ENCODE results near the gene SPATS2L. TPM values are rescaled to one million over a fixed set of nuclear protein-coding genes. Genes with fewer than 3 reads are reported as not detected.

SPATS2L gene
- total and polyA plus RNA-seq, 2 of the 13 experiments (the other 11 are each of a cell fraction or from before 2014, with no cell fraction given) = 154 to 212 TPM

DNA sequence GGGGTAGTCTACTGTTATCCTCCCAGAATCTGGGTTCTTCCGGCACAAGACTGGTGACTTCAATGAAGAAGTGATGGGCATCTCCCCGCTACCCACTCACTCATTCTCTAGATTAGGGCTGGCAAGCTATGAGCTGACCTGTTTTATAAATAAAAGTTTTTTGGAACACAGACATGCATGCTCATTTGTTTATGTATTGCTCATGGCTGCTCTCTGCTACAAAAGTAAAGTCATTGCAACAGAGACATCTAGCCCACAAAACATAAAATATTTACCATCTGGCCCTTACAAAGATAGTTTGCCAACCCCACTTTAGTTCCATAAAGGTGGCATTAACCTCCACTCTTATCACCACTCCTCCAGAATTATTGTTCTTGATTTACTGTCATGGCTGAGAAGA lies 39.1 kb upstream of the SPATS2L start (continued):
- TF ChIP-seq, protein P1, sequence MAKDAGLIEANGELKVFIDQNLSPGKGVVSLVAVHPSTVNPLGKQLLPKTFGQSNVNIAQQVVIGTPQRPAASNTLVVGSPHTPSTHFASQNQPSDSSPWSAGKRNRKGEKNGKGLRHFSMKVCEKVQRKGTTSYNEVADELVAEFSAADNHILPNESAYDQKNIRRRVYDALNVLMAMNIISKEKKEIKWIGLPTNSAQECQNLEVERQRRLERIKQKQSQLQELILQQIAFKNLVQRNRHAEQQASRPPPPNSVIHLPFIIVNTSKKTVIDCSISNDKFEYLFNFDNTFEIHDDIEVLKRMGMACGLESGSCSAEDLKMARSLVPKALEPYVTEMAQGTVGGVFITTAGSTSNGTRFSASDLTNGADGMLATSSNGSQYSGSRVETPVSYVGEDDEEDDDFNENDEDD (CRISPR knock-in tag; IDR thresholded peaks at IDR 0.05; ENCODE audit: borderline replicate concordance) = no peak
- no peak for TF ChIP-seq POLR2G (IDR thresholded peaks at IDR 0.05; ENCODE audit: low read depth, low read length)
- no peak for TF ChIP-seq ZKSCAN1 (IDR thresholded peaks at IDR 0.05; ENCODE audit: low read length)
- no peak for TF ChIP-seq SOX6 (IDR thresholded peaks at IDR 0.05)
- no peak for TF ChIP-seq SOX6 (CRISPR knock-in tag; IDR thresholded peaks at IDR 0.05)
- TF ChIP-seq HDAC1 (CRISPR knock-in tag; IDR thresholded peaks at IDR 0.05) = no peak
- no peak for TF ChIP-seq ZNF577 (CRISPR knock-in tag; IDR thresholded peaks at IDR 0.05; ENCODE audit: borderline replicate concordance, low read depth)
- TF ChIP-seq GFI1 (CRISPR knock-in tag; IDR thresholded peaks at IDR 0.05; ENCODE audit: borderline replicate concordance) = no peak
- TF ChIP-seq TMF1 (CRISPR knock-in tag; IDR thresholded peaks at IDR 0.05; ENCODE audit: low read depth) = no peak

DNA sequence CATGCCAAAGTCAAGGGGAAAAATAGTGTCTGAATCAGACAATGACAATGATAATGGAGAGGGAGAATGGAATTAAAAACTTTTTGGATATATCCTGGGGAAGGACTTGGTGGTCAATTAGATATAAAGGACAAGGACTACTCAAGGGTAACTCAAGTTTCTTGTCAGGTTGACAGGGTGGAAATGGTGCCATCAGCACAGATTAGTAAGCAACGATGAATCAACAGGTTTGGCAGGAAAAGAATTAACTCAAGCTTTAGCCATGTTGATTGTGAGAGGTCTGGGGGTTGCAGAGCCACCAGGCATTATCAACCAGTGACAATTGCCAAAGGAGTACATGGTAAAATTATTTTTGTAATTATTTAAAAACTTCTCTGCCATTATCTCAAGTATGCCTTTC lies 35.8 kb upstream of the SPATS2L start:
- in situ Hi-C loops (cut with HindIII; ENCODE audit: extremely low pct_ligation_motif_present, low pct_unique_long_range_greater_than_20kb) (no loop called here), intact Hi-C loops (cut with micrococcal nuclease; ENCODE audit: unreplicated experiment) (no loop called here)
- Histone ChIP-seq H3K27me3 (ENCODE audit: control insufficient read depth in 1 of 2, insufficient read depth in 2 of 2, low read length in 2 of 2) (peaks cover 0 to 2% of the 10 kb centered on the region in 2 experiments; a peak in 2 of 5 replicates), H3K79me2 (ENCODE audit: insufficient read depth, low read length) (no peaks in the 10 kb centered on the region), H3K4me1 (ENCODE audit: insufficient read depth, low read length) (peaks cover 34% of the 10 kb centered on the region), H3K9me3 (ENCODE audit: low read length) (no peaks in the 10 kb centered on the region), H3K4me2 (ENCODE audit: low read depth, low read length) (no peak overlapping the region), H4K20me1 (ENCODE audit: insufficient read depth, low read length) (no peaks in the 10 kb centered on the region), H3K36me3 (replicated peaks in 1 of 2; ENCODE audit: control insufficient read depth in 1 of 2, insufficient read depth in 2 of 2, low read length in 2 of 2) (no peaks in the 10 kb centered on the region), H2AFZ (ENCODE audit: low read length) (no peak overlapping the region), H3K27ac (ENCODE audit: extremely low read length, insufficient read depth, low read length) (no peak overlapping the region), H3K4me3 (replicated peaks in 1 of 3; ENCODE audit: insufficient read depth in 1 of 3, low read depth in 2 of 3, low read length in 3 of 3) (no peak overlapping the region), H3K9ac (ENCODE audit: insufficient read depth, low read depth, low read length) (no peak overlapping the region)
- BruUV-seq (replicated peaks) = no TSS peak
- CTCF ChIA-PET (ENCODE audit: low intra/inter-chr PET ratio, low total read pairs) = no interaction called here
- no peak for TF ChIP-seq TOE1 (CRISPR knock-in tag; IDR thresholded peaks at IDR 0.05)
- no peak for TF ChIP-seq REPIN1 (CRISPR knock-in tag; IDR thresholded peaks at IDR 0.05; ENCODE audit: borderline replicate concordance, low read depth)
- TF ChIP-seq, protein P2, sequence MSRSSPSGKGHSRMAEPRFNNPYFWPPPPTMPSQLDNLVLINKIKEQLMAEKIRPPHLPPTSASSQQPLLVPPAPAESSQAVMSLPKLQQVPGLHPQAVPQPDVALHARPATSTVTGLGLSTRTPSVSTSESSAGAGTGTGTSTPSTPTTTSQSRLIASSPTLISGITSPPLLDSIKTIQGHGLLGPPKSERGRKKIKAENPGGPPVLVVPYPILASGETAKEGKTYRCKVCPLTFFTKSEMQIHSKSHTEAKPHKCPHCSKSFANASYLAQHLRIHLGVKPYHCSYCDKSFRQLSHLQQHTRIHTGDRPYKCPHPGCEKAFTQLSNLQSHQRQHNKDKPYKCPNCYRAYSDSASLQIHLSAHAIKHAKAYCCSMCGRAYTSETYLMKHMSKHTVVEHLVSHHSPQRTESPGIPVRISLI (CRISPR knock-in tag; IDR thresholded peaks at IDR 0.05; ENCODE audit: borderline replicate concordance) = no peak
- TF ChIP-seq ZNF569 (CRISPR knock-in tag; IDR thresholded peaks at IDR 0.05; ENCODE audit: borderline replicate concordance) = no peak
- 12% methylated on average over 1 of the region's 1 CpG for WGBS (ENCODE audit: low lambda C conversion rate)
- POLR2A ChIA-PET = no interaction called here
- no peak for DNase-seq (ENCODE audit: low spot score)
- no peak for ATAC-seq
- FAIRE-seq = no peak
